PFSK-1 (cell line): ENCODE data around the gene HAX1.

ENCODE experiments used
- POLR2AphosphoS5 ChIP-seq: IDR thresholded peaks from 2 replicates; pipeline ENCODE4 v1.6.1; 2012; ENCODE audit warnings: low read depth, mild to moderate bottlenecking, control low read depth, low read length, moderate library complexity
- TAF1 ChIP-seq: IDR thresholded peaks from 2 replicates; pipeline ENCODE4 v1.6.1; 2012; ENCODE audit warnings: low read length, control low read depth, borderline replicate concordance; ENCODE audit not compliant: insufficient read depth
- TF ChIP-seq, protein P1 (sequence below), 2 experiments: IDR thresholded peaks; 2 replicates each; pipeline versions ENCODE4 v1.6.1 to v1.8.0; 2011 to 2012; ENCODE audit warnings: low read depth in 2 of 2, low read length in 2 of 2, control low read depth in 1 of 2, inconsistent platforms in 1 of 2, mild to moderate bottlenecking in 1 of 2, moderate library complexity in 1 of 2; ENCODE audit not compliant: insufficient read depth in 1 of 2

DNA sequence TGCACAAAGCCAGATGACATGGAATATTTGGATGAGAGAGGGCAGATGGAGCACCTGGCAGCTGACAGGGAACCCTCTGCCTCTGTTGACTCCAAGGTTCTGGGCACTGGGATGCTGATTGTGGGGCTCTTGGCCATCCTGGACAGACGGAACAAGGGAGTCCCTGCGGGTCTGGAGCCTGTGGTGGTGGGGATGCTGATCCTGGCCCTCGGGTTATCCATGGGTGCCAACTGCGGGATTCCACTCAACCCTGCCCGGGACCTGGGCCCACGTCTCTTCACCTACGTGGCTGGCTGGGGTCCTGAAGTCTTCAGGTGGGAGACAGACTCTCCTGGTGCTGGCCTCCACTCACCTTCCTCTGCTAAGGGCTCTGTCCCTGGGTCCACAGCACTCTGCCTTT, 51.1 kb downstream of the HAX1 start:
- TF ChIP-seq, protein P1, sequence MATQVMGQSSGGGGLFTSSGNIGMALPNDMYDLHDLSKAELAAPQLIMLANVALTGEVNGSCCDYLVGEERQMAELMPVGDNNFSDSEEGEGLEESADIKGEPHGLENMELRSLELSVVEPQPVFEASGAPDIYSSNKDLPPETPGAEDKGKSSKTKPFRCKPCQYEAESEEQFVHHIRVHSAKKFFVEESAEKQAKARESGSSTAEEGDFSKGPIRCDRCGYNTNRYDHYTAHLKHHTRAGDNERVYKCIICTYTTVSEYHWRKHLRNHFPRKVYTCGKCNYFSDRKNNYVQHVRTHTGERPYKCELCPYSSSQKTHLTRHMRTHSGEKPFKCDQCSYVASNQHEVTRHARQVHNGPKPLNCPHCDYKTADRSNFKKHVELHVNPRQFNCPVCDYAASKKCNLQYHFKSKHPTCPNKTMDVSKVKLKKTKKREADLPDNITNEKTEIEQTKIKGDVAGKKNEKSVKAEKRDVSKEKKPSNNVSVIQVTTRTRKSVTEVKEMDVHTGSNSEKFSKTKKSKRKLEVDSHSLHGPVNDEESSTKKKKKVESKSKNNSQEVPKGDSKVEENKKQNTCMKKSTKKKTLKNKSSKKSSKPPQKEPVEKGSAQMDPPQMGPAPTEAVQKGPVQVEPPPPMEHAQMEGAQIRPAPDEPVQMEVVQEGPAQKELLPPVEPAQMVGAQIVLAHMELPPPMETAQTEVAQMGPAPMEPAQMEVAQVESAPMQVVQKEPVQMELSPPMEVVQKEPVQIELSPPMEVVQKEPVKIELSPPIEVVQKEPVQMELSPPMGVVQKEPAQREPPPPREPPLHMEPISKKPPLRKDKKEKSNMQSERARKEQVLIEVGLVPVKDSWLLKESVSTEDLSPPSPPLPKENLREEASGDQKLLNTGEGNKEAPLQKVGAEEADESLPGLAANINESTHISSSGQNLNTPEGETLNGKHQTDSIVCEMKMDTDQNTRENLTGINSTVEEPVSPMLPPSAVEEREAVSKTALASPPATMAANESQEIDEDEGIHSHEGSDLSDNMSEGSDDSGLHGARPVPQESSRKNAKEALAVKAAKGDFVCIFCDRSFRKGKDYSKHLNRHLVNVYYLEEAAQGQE (IDR thresholded peaks at IDR 0.05; ENCODE audit: insufficient read depth in 1 of 2, low read depth in 2 of 2, low read length in 2 of 2): no peak
- TF ChIP-seq POLR2AphosphoS5 (no peak), TAF1 (no peak)
